DND-41 (cell line): ENCODE results near the gene PAPPA2.

Experiments
- EZH2 ChIP-seq: IDR thresholded peaks from 3 replicates; pipeline ENCODE4 v1.6.1; 2012; ENCODE audit warnings: borderline replicate concordance, low read depth, mild to moderate bottlenecking, moderate library complexity, low read length, inconsistent platforms; ENCODE audit not compliant: severe bottlenecking
- TF ChIP-seq, protein P1 (sequence below): IDR thresholded peaks from 2 replicates; pipeline ENCODE4 v1.5.1; 2012; ENCODE audit warnings: borderline replicate concordance, low read length, moderate library complexity, mild to moderate bottlenecking; ENCODE audit not compliant: poor library complexity, severe bottlenecking; ENCODE audit errors: extremely low read depth

DNA sequence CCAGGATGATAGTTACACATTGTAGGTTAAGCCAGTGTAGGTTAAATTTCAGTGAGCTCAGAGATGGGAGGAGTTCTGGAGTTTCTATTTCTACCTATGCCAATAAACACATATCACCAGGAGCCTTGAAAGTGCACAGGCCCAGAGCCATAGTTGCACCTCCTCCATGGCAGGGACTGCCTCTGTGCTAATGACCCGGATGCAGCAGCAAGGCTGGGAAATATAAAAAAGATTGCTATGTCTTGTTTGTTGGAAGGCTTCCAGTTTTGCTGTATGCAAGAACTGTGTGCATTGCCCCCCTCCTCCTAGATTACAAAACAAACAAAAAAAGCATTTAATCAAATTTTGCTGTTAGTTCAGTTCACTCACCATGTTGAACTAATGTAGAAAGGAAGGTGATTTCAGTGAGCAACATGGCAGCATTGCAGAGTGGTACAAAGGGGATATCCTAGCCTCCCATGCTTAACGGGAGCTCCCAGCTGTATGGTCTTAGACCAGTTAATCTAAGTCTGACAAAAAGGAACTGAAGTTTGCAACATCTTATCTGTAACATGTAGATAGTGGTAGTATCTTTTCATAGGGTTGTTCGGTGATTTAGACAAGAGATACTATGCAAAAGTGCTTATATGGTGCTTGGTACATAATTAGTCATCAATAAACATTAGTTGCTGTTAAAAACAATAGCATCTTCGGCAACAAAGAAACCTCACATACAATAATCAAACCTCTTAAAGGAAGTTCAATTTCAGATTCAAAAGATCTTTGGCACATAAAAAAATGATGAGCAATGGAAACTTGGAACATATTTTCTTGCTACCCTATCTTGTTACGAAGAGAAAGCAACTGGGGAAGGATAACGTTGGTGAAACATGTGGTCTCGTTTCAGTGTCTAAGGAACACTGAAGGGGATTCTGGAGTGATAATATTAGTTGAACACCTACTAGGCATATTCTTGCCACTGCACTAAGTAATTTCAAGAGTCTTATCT lies 392.1 kb downstream of the PAPPA2 start:
- TF ChIP-seq, protein P1, sequence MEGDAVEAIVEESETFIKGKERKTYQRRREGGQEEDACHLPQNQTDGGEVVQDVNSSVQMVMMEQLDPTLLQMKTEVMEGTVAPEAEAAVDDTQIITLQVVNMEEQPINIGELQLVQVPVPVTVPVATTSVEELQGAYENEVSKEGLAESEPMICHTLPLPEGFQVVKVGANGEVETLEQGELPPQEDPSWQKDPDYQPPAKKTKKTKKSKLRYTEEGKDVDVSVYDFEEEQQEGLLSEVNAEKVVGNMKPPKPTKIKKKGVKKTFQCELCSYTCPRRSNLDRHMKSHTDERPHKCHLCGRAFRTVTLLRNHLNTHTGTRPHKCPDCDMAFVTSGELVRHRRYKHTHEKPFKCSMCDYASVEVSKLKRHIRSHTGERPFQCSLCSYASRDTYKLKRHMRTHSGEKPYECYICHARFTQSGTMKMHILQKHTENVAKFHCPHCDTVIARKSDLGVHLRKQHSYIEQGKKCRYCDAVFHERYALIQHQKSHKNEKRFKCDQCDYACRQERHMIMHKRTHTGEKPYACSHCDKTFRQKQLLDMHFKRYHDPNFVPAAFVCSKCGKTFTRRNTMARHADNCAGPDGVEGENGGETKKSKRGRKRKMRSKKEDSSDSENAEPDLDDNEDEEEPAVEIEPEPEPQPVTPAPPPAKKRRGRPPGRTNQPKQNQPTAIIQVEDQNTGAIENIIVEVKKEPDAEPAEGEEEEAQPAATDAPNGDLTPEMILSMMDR, result no peak
- TF ChIP-seq EZH2, result no peak
